NCI-H2171 (cell line): ENCODE results near the gene FBXO2.

Experiments
- DNase-seq: peaks from one replicate; lab custom pipeline; 2025; lab: John Stamatoyannopoulos, UW

Gene FBXO2

DNA sequence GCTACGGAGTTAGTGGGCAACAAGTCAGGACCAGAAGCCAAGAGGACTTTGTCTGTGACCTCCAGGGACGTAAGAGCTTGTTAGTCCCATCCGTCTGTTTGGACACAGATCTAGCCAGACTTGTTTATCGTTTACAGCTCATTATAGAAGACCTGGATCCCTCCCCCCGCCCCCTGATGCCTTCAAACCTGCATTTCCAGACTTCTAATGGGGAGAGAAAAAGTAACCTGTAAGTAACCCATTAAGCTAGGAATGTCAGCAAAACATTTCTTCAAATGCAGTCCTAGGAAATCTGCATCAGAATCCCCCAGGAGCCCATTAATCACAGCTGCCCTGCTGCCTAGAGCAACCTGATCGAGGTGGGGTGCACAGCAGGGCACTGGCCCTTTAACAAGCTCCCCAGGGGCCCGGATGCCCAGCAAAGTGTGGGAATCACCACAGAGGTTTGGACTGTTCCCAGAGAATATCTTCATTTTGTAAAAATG lies 28.1 kb upstream of the FBXO2 start:
- no peak for DNase-seq

DNA sequence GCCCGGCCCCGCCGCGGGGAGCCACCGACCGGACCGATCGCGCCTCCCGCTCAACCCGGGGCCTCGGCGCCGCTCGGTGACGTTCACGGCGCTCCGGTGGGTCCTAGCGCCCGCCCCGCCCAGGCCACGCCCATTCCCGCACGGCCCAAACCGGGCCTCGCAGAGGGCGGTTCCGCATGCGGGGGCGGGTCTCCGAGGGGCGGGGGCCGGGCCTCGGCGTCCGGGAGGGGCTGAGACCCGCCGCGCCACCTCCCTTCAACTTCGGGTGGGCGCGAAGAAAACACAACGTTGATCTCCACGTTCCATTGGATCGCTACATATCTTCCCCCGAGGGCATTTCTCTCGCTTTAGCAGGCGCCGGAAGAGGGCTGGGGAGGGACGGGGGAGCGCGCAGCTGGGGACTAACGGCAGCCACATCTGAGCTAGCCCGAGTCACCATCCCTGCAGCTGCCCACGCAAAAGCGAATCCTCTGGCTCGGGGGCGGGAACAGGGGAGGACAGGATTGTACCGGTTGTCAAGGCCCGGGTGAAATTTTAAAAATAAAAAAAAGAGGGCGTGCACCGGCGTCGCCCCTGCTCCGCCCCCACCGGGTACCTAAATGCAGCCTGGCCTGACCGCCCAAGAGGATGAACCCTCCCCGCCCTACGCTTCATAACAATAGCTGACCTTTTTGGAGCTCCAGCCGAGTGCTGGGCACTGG lies 27.0 kb upstream of the FBXO2 start, which contains the start of gene MAD2L2:
Gene MAD2L2, minus strand, starts transcription at position 78 of the 701 bp plus-strand sequence. CDS start 547 bp downstream, outside the sequence.
- peak; percentile 83 for DNase-seq

DNA sequence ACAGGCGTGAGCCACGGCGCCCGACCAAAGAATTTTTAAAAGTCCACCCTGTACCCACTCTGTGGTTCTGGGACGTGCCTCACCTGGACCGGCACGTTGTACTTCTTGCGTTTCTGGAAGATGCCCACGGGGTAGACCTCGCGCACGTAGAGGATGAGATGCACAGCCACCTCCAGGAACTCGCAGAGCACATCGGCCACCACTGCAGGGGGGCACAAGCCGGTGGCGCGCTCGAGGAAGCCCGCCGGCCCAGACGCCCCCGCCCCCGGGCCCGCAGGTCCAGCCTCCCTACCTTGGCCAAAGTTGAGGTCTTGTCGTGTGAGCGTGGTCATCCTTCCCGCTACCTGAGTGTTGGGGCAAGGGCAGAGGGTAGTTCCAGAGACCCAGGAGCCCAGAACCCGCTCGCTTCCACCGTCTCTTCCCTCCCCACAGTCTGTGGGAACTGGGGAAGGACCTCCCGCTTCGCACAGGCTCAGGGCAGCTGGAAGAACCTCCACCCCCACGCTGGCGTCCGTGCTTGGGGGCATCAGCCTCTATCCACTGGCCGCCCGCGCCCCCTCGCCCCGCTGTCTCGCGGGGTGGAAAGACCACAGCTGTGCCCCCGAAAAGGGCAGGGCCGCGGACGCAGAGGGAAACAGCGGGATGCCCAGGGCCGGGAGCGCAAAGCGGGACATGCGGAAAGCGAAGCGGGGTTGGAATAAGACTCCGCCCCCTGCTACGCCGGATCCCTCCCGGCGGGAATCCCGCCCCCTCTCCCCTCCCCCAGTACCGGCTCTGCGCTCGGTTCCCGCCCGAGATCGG lies 26.2 kb upstream of the FBXO2 start:
- DNase-seq: no peak

GRCh38 chr1:11678442-11678841 lies 24.2 kb upstream of the FBXO2 start:
- DNase-seq: no peak

DNA sequence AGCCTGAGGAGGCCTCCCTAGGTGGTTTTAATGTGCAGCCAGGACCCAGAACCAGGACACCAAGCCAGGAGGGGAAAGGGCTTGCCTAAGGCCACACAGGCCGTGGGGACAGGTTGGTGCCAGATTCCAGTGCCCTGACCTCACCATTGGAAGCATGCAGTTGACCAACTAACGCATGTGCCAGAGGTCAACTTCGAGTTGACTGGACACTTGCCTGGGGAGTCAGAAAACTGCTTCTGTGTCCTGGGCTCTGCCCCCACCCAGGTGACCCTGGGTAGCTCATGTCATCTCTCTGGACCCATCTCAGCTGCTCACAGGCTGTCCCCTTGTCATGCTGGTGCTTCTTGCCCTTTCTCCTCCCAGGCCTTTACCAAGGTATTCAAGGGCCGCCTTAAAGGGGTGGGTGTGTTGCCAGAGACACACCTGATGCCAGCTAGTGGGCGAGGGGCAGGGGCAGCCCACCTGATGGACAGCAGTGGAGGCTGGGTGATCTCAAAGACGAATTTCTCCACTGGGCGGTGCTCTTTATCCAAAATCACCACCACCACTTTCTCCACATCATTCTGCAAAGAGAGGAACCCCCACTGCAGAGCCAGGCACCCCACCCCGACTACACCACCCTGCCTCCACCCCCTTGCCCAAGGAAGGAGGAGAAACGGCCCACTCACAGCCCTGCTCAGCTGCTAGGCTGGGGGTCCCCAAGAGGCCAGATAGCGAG lies 22.3 kb upstream of the FBXO2 start:
- no peak for DNase-seq

DNA sequence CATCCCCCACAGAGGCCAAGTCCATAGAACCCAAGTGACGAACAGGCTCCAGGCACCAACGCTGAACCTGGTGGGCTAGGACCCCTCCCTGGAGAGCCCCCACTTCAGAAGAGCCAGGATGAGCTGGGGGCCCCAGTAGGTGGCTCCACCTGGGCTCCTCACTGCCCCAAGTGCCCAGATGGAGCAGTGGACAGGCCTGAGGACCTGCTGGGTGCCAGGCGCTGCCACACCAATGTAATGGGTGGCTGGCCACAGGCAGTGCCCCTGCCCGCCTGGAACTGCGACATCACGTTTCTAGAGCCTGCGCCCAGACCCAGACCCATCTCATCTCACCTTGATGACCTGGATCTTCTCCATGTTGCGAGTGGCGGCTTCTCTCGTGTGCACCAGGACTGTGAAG lies 21.1 kb upstream of the FBXO2 start:
- no peak for DNase-seq

- DNase-seq: no peak
These were observed 20.3 kb upstream of the FBXO2 start for GRCh38 chr1:11674488-11674887.

GRCh38 chr1:11673089-11673769 lies 19.0 kb upstream of the FBXO2 start:
- no peak for DNase-seq

DNA sequence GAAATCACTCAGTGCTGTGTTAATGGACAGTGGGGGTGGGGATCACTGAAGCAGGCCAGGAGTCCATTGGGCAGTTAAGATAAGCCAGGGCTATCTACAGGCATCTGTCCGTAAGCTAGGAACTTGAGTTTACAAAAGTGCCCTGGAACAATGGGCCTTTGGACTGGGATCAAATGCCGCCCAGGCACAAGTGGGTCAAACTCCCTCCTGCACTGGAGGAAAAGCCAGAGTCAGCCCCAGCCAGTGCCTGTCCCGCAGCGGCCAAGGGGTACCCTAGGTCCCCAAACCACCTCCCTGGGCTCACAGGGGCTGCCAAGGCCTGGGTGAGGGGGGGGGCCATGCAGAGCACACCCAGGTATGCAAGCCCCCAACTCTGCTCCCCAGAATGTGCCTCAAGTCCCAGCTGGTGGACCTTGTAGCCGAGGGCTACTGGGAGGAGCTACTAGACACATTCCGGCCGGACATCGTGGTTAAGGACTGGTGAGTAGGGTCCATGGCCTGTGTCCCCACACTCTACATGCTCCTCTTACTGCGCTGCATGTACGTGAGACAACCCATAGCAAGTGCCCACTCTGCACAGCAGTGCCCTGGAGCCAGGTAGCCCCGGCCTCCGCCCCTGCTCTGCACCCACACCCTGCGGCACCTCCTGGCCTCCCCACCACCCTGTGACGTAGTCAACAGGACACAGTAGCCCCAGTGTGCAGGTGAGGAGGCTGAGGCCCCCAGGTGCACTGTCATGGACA lies 17.5 kb upstream of the FBXO2 start:
- DNase-seq: no peak

- DNase-seq: no peak
These were observed 16.9 kb upstream of the FBXO2 start for GRCh38 chr1:11671205-11671543.

- DNase-seq: no peak
These were observed 16.5 kb upstream of the FBXO2 start for GRCh38 chr1:11670747-11671146.

GRCh38 chr1:11668516-11668915 lies 14.3 kb upstream of the FBXO2 start:
- DNase-seq: no peak

- DNase-seq: peak; percentile 5
These were observed 10.3 kb upstream of the FBXO2 start for GRCh38 chr1:11664336-11665065.

DNA sequence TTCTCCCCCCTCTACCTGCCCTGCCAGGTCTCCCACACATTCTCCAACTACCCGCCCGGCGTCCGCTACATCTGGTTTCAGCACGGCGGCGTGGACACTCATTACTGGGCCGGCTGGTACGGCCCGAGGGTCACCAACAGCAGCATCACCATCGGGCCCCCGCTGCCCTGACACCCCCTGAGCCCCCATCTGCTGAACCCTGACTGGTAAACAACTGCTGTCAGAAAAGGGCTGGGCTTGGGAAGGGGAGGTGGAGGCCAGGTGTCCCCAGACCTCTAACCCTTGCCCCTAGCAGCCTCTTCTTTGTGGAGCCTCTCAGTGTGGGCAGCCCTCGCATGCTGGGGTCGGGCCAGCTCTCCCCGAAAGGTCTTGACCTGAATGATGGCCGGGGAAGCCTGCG lies 6.9 kb upstream of the FBXO2 start:
- no peak for DNase-seq

DNA sequence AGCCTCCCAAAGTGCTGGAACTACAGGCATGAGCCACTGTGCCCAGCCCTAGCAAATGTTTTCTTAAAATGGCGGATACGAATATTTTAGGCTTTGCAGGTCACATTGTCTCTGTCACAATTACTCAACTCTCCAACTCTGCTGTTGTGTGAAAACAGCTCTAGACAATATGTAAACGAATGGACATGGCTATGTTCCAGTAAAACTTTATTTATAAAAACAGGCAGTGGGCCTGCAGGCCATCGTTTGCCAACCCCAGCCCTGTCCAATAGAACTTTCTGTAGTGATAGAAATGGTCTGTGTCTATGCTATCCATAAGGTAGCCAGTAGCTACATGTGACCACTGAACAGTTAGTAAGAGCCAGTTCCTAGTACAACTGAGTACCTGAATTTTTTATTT lies 5.5 kb upstream of the FBXO2 start:
- no peak for DNase-seq

- DNase-seq: no peak
These were observed 4.3 kb upstream of the FBXO2 start for GRCh38 chr1:11658542-11658941.

DNA sequence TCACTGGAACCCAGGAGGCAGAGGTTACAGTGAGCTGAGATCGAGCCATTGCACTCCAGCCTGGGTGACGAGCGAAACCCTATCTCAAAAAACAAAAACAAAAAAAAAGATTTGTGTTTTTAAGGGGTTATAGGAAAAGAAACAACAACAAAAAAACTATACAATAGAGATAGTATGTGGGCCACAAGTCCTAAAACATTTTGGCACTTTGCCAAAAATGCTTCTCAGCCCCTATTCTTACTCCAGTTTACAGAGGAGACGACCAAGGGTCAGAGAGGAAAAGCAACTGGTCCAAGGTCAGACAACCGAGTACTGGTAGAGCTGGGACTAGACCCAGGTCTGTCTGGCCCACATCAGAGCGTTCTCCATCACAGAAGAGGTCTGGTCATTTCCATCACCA lies 3.4 kb upstream of the FBXO2 start:
- DNase-seq: no peak

DNA sequence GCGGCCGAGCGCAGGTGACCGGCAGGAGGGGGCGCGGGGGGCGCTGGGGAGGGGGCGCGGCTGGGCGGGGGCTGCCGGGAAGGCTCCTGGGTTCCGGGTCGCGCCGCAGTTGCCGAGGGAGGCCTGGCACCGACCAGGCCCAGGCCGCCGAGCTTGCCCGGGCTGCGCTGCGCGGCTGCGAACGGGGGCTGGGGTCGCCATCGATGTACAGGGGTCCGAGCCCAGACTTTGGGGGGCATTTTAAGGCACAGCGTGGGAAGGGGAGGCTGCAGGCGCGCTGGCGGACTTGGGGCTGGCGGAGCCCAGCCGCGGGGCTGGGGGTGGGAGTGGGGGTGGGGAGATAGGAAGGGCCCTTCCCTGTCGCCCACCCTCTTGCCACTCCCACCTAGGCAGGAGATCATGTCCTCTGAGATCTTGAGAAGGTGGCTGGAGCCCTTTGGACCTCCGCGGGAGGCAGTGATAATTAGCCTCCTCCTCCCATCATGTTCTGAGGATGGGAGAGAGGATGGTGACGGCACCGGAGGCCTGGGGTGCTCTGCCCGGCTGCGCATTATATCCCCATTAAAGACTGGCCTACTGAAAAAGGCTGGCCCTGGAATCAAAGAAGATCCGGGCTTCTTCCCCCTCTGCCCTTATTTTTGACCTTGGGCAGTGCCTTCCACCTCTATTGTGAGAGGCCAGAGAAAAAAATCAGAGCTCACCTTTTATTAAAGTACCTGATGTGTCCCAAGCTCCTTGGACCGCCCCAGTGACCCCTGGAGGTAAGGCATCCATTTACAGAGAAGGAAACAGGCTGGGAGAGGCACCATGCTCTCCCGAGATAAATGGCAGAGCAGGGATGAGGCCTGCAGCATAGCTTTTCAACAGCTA lies 945 bp upstream of the FBXO2 start:
- DNase-seq: no peak

DNA sequence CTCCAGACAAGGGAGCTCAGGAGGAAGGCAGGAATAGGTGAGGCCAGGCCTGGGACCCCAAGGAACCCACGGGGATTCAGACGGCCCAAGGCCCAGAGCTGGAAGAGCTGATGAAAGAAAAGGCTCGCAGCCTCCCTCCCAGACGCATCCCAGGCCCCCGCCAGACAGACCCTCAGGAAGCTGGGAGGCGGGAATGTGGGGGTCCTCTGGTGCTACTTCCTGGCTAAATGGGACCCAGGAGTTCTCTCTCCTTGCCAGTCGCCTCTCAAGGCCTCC lies 430 bp downstream of the FBXO2 start:
- no peak for DNase-seq
